SHP77 treated with DMSO at 0.1 percent for 48 hours (cell line): ENCODE results near the gene HRAS.

Experiments used
- DNase-seq: peaks from one replicate; lab custom pipeline; 2025; lab: John Stamatoyannopoulos, UW

HRAS gene

DNA sequence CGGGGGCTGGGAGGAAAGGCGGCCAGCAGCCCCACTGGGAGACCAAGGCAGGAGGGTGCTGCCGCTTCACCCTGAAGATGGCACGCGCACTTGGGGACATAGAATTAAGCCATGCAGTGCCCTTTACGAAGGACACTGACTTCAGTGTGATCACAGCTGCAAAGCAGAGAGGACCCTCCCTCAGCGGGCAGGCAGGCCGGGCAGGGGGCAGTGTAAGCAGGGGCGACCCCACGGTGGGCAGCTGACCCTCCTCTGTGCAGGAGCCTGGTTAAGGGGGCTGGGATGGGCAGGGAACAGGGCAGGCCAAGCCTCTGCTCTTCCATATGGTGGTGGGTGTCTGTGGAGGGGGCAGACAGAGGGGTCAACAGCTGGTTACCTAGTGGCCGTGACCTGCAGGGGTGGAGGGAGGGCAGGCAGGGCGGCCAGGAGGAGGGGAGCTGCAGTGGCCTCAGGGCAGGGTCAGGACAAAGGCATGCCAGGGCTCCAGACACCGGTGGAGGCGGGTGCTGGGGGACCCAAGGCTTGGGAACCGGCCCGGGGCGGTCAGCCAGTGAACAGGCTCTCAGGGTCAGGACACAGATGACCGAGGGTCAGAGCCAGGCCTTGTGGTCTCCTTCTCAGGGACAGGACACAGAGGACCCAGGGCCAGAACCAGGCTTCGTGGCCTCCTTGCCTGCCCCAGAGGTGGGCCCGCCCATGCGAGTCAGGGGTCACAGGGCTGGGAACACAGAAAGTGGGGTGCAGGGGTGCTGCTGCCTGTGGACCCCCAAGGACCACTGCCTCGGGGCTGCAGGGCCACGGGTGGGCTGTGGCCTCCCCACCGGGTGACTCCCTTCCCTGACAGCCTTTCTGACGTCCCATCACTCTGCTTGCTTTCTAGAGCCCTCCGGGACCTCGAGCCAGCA, 18.0 kb upstream of the HRAS start:
- no peak for DNase-seq

DNA sequence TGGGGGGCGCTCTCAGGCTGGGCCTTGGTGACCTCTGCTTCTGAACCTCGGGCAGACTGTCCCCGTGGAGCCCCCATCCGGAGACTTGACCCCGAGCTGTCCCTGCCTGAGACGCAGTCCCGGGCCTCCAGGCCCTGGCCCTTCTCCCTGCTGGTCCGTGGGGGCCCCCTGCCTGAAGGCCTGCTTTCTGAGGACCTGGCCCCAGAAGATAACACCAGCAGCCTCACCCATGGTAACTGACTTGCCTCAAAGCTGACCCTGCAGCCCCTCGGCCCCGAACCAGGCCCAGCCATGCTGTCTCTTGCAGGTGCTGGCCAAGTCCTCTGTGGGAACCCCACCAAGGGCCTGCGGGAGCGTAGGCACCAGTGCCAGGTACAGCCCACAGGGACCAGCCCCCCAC, 16.2 kb upstream of the HRAS start:
- DNase-seq = no peak

DNA sequence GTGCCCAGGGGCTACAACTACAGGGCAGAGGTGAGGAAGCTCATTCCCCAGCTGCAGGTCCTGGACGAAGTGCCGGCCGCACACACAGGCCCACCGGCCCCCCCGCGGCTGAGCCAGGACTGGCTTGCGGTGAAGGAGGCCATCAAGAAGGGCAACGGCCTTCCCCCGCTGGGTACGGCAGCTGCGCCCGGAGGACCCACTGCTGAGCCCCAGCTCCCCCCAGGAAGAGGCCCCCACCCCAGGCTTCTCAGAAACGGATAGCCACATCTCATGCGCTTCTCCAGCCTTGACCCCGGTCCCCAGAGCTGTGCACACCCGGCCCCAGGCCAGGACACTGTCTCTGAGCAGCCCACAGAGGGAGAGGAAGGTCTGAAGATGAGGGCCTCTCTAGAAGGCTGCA, 15.8 kb upstream of the HRAS start:
- no peak for DNase-seq

DNA sequence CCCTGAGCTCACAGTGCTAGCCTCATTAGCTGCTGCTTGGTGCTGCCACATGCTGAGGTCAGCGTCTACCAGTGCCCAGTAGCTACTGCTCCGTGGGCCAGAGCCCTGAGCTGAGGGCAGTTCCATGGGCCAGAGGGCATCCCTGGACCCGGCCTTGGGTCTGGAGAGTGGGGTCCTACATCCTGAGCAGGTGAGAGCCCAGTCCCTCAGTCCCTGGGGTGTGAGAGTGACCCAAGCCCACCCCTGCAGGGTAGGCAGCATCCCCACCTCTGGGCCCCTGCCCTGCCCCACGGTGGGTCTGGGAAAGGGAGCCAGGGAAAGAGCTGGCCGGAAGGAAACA, 15.3 kb upstream of the HRAS start:
- no peak for DNase-seq

DNA sequence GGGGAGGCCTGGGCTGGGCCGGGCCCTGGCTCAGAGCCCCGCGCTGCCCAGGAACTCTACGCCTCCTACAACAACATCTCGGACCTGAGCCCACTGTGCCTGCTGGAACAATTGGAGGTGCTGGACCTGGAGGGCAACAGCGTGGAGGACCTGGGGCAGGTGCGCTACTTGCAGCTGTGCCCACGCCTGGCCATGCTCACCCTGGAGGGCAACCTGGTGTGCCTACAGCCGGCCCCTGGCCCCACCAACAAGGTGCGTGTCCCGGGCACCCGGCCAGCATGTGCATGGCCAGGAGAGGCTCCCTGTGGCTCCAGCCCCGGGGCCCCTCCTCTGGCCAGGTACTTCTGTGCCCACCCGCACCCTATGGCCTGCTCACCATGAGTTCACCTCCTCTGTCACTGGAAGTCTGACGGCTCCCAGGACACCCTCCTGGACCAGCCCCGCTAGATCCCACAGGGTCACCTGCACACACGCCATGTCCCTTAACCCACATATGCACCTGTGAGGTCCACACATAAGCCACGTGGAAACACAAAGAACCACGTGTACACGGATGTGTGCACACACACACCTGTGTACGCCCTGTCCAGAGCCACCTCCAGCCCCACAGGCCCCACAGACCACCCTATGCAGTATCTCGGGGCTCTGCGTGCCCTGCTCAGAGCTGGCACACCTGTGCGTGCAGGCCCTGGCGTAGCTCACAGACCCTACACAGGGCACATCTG, 14.8 kb upstream of the HRAS start:
- DNase-seq = no peak

DNA sequence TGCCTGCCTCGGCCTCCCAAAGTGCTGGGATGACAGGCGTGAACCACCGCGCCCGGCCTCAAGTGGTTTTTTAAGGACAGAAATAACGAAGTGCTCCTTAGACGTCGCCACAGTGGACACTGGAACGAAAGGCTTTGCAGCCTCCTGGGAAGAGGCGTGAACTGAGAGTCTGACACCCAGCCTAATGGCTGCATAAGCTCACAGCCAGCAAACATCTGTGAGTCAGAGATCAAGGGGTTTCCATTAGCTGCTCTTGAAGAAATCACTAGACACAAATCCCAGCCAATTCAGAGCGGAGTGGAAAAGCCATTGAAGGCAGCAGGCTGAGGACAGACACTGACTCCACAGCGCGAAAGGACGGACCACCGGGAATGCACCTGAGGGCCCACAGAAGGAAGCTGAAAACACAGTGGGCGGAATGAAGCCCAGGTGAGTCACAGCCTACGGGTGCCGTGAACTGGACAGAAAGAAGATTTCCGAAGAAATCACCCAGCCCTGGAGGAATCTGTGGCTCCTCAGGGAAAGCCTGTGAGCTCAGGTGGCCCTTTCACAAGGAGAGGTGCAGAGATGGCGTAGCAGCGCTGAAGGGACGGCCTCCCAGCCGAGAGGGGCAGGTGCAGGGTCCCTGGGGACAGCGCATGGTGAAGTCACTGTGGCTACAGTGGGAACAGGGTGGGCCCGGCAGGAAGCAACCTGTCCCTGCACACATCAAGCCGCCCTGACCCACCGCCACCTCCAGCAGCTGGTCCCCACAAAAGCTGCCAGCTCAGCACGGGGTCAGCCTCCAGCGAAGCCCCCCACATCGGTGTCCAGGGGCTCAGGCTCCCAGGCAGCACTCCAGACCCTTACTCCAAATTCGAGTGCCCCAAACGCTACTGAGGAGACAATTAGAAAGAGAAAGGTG, 13.6 kb upstream of the HRAS start:
- no peak for DNase-seq

DNA sequence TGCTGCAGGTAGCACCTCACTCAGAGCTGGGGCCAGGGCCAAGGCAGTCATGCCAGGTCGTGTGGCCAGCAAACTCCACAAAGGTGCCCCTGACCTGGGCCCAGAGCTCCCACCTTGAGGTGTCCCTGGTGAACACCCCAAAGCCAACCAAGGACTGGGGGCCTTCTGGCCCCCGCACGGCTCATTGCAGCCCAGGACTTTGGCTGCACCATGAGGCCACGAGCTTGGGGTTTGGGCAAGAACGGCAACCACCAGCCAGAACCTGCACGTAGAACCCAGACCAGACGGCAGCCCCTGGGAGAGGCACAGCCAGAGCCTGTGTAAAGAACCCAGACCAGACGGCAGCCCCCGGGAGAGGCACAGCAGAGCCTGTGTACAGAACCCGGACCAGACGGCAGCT, 9.8 kb upstream of the HRAS start:
- DNase-seq = no peak

DNA sequence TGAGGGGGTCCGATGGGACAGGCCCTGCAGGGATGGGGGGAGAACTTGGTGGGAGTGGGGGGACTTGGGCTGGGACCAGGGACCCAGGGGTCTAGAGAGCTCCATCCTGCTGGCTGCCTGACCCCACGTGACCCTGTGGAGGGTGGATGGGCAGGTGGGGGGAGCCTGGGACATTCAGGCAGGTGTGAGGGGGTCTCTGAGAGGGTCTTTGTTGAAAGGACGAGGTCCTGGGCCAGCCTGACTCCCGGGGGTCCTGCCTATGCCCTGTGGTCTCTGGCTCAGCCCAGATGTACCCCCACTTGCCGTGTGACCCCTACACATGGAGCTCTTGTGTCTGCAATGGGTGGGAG, 9.4 kb upstream of the HRAS start:
- no peak for DNase-seq

DNA sequence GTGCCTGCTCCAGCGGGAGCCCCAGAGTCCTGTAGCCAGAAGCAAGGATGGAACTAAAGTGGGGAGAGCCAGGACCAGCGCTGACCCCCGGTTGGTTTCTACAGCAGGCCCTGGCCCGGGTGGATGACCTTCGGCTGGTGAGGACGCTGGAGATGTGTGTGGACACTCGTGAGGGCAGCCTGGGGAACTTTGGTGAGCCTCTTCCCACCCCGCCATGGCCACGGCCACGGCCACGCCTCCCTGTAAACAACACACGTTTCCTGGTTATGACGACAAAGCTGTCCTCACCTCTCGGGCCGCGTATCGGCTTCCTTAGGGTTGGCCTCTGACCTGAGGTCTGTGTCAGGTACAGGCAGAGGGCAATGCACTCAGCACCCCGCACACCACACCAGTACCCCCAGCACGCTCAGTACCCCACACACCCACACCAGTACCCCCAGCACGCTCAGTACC, 6.1 kb upstream of the HRAS start:
- DNase-seq = no peak

DNA sequence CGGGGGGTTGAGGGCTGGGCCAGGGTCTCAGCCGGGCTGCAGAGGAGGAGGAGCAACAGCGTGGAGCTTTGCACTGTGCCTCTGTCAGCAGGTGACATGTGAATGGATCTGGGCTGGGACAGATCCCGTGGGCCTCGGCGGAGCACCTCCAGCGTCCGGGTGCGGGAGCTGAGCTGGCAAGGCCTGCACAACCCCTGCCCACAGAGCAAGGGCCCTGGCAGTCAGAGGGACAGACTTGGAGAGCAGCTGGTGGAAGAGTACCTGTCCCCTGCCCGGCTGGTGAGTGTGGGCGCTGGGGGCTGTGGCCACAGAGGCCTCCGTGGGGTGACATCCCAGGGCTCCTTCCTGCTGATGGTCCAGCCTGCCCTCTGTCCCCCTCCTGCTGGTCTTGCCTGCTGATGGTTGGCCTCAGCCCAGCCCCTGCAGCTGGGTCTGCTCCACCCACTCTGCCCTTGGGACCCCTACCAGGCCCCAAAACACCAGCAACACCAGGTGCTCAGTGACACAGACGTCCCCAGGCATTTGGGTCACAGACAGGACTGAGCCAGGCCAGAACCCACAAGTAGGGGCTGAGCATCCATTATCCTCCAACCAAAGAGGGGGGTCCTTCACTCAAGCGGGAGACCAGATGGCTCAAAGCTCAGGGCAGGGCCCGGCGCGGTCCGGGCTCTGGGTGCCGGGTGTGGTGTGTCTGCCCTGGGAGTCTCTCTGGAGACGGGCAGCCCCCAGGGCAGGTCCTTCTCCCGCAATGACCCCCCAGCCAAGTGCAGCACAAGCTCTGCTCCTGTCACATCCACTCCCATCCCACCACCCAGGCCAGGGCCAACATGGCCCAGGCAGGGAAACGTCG, 5.4 kb upstream of the HRAS start:
- DNase-seq = no peak

DNA sequence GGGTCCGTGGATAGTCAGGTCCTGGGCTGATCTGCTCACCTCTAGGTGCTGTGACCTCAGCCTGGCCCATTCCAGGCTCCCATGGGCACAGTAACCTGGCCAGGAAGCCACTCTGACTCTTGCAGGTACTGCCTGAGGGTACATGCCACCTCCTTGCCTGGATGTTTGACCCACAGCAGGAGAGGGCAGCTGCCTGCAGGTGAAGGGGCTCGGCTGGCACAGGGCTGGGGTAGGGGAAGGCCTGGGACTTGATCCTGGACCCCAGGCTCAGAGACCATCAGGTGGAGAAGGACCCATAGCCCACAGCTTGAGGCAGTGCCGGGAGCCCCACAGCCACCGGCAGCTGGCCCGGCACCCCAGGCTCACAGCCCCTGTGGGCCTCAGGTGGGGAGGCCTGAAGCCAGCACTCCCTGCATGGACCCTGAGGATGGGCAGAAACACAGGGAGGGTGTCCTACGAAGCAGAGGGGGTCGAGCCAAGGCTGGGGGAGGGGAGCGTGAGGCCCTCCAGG, 4.7 kb upstream of the HRAS start:
- DNase-seq = no peak

DNA sequence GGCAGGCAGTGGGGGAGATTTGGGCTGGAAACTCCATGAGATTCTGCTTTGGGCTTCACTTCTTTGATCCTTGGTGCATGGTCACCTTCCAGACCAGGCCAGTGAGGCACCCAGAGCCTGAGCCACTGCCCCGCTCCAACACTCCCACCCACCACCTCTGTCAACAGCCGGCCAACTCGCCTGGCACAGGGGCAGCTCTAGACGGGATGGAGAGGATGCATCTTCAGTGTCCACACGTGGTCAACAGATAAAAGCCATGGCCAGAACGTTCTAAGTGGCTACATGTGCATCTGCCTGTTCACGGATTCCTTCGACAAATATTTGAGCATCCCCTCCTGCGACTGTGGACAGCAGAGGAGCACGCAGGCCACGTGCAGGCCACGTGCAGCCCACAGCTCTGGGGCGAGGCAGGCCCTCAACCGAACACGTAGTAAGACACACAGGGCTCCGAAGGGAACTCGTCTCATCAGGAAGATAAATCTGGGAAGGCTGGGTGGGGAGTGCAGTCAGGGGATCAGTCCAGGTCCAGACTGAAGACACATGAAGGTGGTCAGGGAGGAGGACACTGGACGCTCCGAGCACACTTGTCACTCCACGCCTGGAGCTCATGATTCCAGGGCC, 3.2 kb upstream of the HRAS start:
- no peak for DNase-seq

DNA sequence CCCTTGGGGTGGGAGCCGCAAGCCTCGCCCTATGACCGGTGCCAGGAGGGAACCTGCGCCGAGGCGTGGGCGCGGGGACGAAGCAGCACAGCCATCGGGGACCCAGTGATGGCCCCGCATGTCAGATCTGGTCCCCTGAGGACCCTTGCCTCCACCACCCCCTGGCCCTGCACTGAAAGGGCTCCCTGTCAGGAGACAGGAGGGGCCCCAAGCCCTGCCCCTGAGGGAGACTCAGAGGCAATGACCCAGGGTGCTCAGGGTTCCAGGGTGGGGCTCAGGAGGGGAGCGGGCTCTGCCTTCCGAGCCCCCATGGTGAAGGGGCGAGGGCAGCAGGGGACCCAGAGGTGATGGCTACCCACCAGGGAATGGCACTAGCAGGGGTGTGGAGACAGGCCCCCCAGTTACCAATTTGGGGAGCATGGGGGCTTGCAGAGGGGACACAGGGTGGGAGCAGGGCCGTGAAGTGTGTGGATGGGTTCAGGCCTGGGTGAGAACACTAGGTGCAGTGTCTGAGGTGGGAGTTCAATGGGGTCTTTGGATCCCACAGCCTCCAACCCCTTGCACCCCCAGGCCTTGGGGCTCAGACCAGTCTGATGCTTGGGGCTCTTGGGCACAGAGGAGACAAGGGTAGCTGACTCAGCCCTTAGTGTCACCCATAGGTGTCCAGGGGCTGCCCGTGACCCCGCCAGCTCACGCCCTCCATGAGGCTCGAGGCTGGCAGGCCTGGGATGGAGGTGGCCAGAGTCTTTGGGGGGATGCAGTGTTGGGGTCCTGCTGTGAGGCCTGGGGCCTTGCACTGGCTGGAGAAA, 2.5 kb upstream of the HRAS start:
- DNase-seq = no peak

DNA sequence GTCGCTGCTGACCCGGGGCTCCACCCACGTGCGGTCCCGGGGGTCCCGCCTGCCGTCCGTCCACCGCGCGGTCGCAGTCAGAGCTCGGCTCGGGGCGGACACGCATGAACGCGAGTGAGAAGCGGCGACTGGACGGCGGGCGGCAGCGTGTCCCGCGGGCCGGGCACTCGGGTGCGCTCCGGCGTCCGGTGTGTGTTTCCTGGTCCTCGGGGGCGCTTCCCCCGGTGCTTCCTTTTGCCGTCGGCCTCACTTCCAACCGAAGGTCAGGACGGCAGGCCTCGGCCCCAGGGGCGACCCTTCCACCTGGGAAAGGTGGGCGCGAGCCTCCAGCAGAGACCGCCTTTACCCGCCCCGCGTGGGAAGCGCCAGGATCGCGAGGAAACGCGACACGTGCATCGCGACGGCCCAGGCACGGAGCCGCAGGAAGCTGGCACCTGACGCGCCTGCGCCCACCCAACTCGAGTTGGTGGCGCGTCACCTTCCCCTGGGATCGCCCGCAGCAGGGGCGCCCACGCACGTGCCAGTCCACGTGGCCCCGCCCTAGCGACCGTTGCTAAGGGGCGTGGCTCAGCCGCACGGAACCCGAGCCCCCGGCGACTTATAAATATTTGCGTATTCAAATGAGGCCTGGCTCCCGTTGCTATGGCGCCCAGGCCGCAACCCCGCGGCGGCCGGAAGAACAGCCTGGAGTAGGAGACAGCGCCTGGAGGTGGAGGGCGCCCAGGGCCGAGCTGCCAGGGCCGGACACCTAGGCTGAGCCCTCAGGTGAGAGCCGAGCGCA, 1.7 kb upstream of the HRAS start, which contains the start of gene LRRC56:
Gene LRRC56, plus strand, starts transcription at position 687 of the 781 bp plus-strand sequence. CDS start 3,158 bp downstream, outside the sequence.
- DNase-seq = no peak

DNA sequence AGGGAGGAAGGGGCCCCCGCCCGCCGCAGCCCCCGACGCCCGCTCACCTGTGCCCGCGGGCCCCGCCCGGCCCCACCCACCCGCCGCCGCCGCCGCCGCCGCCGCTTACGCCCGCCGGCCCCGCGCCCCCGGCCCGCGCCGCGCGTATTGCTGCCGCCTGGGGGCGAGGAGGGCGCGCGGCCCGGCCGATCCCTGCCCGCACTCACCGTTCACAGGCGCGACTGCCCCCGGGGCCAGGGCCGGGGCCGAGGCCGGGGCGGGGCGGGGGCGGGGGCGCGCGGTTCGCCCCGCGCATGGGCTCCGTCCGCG, 212 bp downstream of the HRAS start:
- DNase-seq = no peak

DNA sequence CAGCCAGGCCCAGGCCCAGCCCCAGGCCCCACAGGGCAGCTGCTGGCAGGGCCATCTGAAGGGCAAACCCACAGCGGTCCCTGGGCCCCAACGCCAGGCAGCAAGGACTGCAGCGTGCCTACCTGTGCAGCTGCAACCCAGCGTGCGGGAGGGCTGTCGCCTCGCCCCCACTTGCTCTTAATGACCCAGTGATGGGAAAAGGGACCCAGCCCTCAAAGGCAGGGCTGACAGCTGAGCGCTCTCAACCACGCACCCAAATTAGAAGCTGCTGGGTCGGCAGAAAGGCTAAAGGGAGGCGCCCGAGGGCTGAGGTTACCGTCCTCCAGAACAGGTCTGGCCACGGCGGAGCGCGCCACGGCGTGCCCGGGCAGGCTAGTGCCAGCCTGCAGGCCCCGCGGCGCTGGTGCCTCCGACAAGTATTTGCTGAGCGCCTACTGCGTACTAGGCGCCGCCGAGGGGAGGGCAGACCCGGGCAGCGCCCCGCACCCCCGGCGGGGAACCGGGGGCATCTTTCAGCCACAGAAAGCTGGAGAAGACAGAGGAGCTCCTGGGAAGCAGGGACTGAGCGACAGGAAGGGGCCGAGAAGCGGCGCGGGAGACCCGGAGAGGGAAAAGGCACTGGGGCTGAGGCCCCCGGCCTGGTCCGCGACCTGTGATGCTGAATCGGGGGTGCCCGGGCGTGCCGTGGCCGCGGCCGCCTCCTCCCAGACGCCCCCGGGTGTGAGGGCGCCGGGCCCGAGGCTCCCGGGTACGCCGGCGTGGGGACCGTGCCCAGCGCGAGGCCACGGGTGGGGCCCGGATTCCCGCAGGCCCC, 773 bp downstream of the HRAS start:
- DNase-seq = no peak

DNA sequence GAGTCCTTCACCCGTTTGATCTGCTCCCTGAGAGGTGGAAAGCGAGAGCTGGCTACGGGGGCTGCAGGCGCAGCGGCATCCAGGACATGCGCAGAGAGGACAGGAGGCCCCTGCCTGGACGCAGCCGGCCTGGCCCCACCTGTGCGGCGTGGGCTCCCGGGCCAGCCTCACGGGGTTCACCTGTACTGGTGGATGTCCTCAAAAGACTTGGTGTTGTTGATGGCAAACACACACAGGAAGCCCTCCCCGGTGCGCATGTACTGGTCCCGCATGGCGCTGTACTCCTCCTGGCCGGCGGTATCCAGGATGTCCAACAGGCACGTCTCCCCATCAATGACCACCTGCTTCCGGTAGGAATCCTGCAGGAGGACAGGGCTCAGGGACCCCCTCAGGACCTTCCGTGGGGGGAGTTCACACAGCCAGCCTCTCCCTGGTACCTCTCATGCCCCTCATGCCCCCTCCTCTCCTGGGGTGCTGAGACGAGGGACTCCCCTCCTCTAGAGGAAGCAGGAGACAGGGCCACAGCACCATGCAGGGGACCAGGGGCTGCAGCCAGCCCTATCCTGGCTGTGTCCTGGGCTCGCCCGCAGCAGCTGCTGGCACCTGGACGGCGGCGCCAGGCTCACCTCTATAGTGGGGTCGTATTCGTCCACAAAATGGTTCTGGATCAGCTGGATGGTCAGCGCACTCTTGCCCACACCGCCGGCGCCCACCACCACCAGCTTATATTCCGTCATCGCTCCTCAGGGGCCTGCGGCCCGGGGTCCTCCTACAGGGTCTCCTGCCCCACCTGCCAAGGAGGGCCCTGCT, 1.6 kb downstream of the HRAS start:
- no peak for DNase-seq
